Esophagus muscularis mucosa (tissue), 4 donors: ENCODE measurements around the gene TLK1. TPM values are rescaled to one million over a fixed set of nuclear protein-coding genes. Genes with fewer than 3 reads are reported as not detected.

Experiments
- DNase-seq: peaks from one replicate; pipeline ENCODE4 v3.0.0-alpha.2; 2017; ENCODE audit errors: extremely low spot score
- H3K27ac ChIP-seq, 4 donors: fragments of 200-600 bp; sonication (generic); replicated peaks in 1 of 4; 1 replicate in 3 of 4; 2 replicates in 1 of 4; pipeline ENCODE4 v1.5.1; 2016 to 2019; ENCODE audit warnings: mild to moderate bottlenecking in 1 of 4
- H3K27me3 ChIP-seq, 4 donors: fragments of 200-600 bp; sonication (generic); one replicate each; pipeline versions ENCODE4 v1.5.1 to v1.6.0; 2016 to 2019
- H3K36me3 ChIP-seq, 4 donors: fragments of 200-600 bp; sonication (generic); one replicate each; pipeline ENCODE4 v1.5.1; 2016 to 2019
- H3K4me1 ChIP-seq, 4 donors: fragments of 200-600 bp; sonication (generic); one replicate each; pipeline ENCODE4 v1.5.1; 2016 to 2019
- H3K4me3 ChIP-seq, 4 donors: fragments of 200-600 bp; sonication (generic); 1 replicate in 2 of 4; 2 replicates in 2 of 4; pipeline ENCODE4 v1.5.1; 2016 to 2019; ENCODE audit warnings: mild to moderate bottlenecking in 4 of 4, moderate library complexity in 1 of 4
- H3K9me3 ChIP-seq, 4 donors: fragments of 200-600 bp; sonication (generic); 1 replicate in 3 of 4; 2 replicates in 1 of 4; pipeline ENCODE4 v1.5.1; 2016 to 2019
- EP300 ChIP-seq: sonication (generic); formaldehyde crosslinking; IDR thresholded peaks from one replicate; pipeline ENCODE4 v1.6.1; 2017; ENCODE audit warnings: antibody characterized with exemption
- POLR2A ChIP-seq: fragments of 450-650 bp; IDR thresholded peaks from one replicate; pipeline ENCODE4 v1.6.1; 2017; ENCODE audit warnings: antibody characterized with exemption, moderate library complexity, mild to moderate bottlenecking, low read depth
- POLR2AphosphoS5 ChIP-seq, 2 donors: sonication (generic); formaldehyde crosslinking; IDR thresholded peaks; one replicate each; pipeline ENCODE4 v1.6.1; 2017; ENCODE audit warnings: antibody characterized with exemption in 2 of 2
- WGBS: methylation state at CpG from one replicate; pipeline ENCODE4 v1.1.5; 2018; 5-methylcytosine and 5-hydroxymethylcytosine counted together
- intact Hi-C: fragments of 100-400 bp; cut with DNase I; formaldehyde crosslinking; loops from one replicate; pipeline ENCODE4 v1.15.1; 2023
- total RNA-seq, 4 donors: library from RNA; depleted of rRNA; stranded (reverse); fragments of >200 nt; gene quantifications; one replicate each; pipeline versions ENCODE4 v1.1.0 to v1.2.1, GENCODE V29; 2016
- TF ChIP-seq, protein P1 (sequence below), 3 experiments: fragments of 200-600 bp in 2 of 3; fragments of 450-650 bp in 1 of 3; sonication (generic) in 2 of 3; IDR thresholded peaks; one replicate each; pipeline ENCODE4 v1.5.1; 2017 to 2019; ENCODE audit warnings: antibody characterized with exemption in 3 of 3, mild to moderate bottlenecking in 2 of 3, moderate library complexity in 1 of 3

TLK1 gene
- total RNA-seq, 4 donors from 2014 or later: 27.9 to 46.1 (median 34.0) TPM

DNA sequence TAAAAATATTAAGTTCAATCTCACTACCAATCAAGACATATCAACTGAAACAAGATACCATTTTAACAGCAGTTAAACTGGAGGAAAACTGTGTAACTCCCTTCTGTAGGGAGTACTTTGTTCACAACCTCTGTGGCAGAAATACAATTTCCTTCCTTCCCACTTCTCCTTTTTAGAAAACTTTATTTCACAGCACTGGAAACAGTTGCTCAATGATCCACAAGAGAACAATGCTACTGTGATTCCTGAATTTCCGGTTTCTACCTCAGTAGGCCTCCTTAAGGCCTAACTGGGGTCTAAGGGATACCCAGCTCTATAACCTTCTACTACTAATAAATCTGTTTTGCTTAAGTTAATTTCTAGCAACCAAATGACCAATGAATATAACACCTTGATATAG lies 14.1 kb downstream of the TLK1 start:
- Histone ChIP-seq H3K4me3 (no peak overlapping the region), H3K9me3 (no peaks in the 10 kb centered on the region), H3K27ac (peak overlapping the region in 2 of 4 donors; percentile 4 to 6), H3K36me3 (no peaks in the 10 kb centered on the region), H3K4me1 (peaks cover 3 to 69% (median 58%) of the 10 kb centered on the region in 4 donors), H3K27me3 (no peaks in the 10 kb centered on the region)
- WGBS: 73% methylated on average over 1 of the region's 1 CpG
- TF ChIP-seq POLR2A: no peak
- DNase-seq: no peak
- intact Hi-C loops: no loop called here

DNA sequence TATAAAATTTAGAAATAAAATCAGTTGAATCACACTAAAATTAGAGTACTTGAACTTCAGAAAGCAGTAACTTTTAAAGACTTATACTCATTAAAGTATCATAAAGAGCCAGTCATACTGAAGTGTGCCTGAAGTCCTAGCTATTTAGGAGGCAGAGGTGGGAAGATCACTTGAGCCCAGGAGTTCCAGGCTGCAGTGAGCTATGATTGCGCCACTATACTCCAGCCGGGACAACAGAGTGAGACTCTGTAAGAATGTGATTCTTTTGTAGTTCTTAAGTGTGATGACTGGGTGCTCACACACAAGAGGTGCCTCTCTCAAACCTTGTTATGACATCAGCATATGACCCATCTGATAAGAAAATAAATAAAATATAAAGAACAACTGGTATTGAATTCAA lies 14.6 kb downstream of the TLK1 start:
- Histone ChIP-seq H3K36me3 (no peaks in the 10 kb centered on the region), H3K4me1 (peaks cover 9 to 73% (median 62%) of the 10 kb centered on the region in 4 donors), H3K9me3 (no peaks in the 10 kb centered on the region), H3K4me3 (no peak overlapping the region), H3K27ac (no peak overlapping the region), H3K27me3 (no peaks in the 10 kb centered on the region)
- DNase-seq: no peak
- intact Hi-C loops: no loop called here
- 80% methylated on average over 2 of the region's 2 CpGs for WGBS
- TF ChIP-seq POLR2A (no peak), EP300 (no peak), POLR2AphosphoS5 (IDR thresholded peaks at IDR 0.05) (no peak)
- TF ChIP-seq, protein P1, sequence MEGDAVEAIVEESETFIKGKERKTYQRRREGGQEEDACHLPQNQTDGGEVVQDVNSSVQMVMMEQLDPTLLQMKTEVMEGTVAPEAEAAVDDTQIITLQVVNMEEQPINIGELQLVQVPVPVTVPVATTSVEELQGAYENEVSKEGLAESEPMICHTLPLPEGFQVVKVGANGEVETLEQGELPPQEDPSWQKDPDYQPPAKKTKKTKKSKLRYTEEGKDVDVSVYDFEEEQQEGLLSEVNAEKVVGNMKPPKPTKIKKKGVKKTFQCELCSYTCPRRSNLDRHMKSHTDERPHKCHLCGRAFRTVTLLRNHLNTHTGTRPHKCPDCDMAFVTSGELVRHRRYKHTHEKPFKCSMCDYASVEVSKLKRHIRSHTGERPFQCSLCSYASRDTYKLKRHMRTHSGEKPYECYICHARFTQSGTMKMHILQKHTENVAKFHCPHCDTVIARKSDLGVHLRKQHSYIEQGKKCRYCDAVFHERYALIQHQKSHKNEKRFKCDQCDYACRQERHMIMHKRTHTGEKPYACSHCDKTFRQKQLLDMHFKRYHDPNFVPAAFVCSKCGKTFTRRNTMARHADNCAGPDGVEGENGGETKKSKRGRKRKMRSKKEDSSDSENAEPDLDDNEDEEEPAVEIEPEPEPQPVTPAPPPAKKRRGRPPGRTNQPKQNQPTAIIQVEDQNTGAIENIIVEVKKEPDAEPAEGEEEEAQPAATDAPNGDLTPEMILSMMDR (IDR thresholded peaks at IDR 0.05): no peak

DNA sequence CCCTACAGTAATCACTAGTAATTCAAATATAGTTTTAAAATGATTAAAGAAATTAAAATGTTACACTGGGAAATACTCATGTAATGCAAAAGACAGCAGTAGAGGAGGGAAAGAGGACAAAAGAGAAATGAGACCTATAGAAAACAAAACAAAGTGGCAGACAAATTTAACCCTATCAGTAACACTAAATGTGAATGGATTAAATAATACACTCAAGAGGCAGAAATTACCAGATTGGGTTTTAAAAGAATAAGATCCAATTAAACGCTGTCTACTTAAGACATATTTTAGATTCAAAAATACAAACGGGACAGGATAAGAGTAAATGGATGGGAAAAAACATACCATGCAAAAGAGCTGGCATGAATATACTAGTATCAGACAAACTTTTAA lies 17.0 kb downstream of the TLK1 start:
- intact Hi-C loops: no loop called here
- H3K36me3 ChIP-seq: no peaks in the 10 kb centered on the region
- H3K27me3 ChIP-seq: no peaks in the 10 kb centered on the region
- H3K9me3 ChIP-seq: no peaks in the 10 kb centered on the region
- 91% methylated on average over 2 of the region's 2 CpGs for WGBS
- H3K4me3 ChIP-seq: no peak overlapping the region
- TF ChIP-seq, protein P1 (IDR thresholded peaks at IDR 0.05): no peak
- TF ChIP-seq EP300: no peak
- no peak for TF ChIP-seq POLR2A
- no peak for TF ChIP-seq POLR2AphosphoS5 (IDR thresholded peaks at IDR 0.05)
- H3K4me1 ChIP-seq: peaks cover 14 to 77% (median 60%) of the 10 kb centered on the region in 4 donors
- H3K27ac ChIP-seq: no peak overlapping the region
- no peak for DNase-seq

DNA sequence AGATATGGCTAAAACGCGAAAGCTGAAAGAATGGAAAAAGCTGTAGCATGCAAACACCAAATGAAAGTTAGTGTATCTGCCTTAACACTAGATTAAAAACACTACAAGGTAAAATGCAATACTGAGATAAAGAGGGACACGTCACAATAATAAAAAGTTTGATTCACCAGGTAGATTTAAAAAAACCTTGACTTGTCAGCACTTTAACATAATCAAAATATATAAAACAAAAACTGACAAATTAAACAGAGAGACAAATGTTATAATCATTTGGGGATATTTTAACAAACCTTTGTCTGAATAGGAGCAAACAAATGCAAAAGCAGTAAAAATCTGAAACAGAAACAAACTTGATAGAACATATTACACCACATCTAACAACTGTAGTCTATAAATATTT lies 18.3 kb downstream of the TLK1 start:
- TF ChIP-seq, protein P1 (IDR thresholded peaks at IDR 0.05): no peak
- TF ChIP-seq EP300 (no peak), POLR2A (no peak), POLR2AphosphoS5 (IDR thresholded peaks at IDR 0.05) (no peak)
- no peak for DNase-seq
- intact Hi-C loops: no loop called here
- no peaks in the 10 kb centered on the region for H3K27me3 ChIP-seq
- no peaks in the 10 kb centered on the region for H3K36me3 ChIP-seq
- no peaks in the 10 kb centered on the region for H3K9me3 ChIP-seq
- peaks cover 16 to 79% (median 63%) of the 10 kb centered on the region in 4 donors for H3K4me1 ChIP-seq
- H3K4me3 ChIP-seq: no peak overlapping the region
- WGBS: 84% methylated on average over 3 of the region's 3 CpGs
- H3K27ac ChIP-seq: no peak overlapping the region

DNA sequence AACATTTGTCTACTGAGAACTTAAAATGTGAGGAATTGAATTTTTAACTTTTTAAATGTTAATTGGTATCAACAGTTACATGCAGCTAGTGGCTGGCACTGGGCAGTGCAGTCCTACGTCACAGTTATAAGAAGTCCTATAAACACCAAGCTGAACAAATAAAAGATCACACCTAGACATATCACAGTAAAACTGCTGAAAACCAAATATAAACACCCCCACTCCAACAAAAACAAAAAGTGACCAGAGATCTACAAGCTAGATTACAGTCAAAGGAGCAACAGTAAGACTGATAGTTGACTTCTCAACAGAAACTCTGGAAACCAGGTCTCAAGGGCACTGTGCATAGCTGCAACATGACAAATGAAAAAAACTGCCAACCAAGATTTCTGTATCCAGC lies 19.4 kb downstream of the TLK1 start:
- Histone ChIP-seq H3K27me3 (no peaks in the 10 kb centered on the region), H3K4me3 (no peak overlapping the region), H3K36me3 (no peaks in the 10 kb centered on the region), H3K9me3 (no peaks in the 10 kb centered on the region), H3K27ac (no peak overlapping the region), H3K4me1 (peaks cover 14 to 76% (median 60%) of the 10 kb centered on the region in 4 donors)
- no peak for DNase-seq
- intact Hi-C loops: no loop called here
- TF ChIP-seq POLR2A: no peak
- TF ChIP-seq, protein P1 (IDR thresholded peaks at IDR 0.05): peak in 1 of 3 experiments; percentile 30
- WGBS: 63% methylated on average over 1 of the region's 1 CpG
